Neural cell (in vitro differentiated cells): ENCODE measurements around the gene SCARB2. TPM values are rescaled to one million over a fixed set of nuclear protein-coding genes. Genes with fewer than 3 reads are reported as not detected.

Source experiments
- H2AFZ ChIP-seq: fragments of 200-600, 300-800 bp; sonication (generic), shearing (Covaris generic); 2 replicates; pipeline ENCODE4 v1.6.0; 2014; ENCODE audit warnings: low read depth, mild to moderate bottlenecking, antibody characterized with exemption, low read length, moderate library complexity
- H3F3A ChIP-seq: fragments of 200-600 bp; shearing (Covaris generic); 2 replicates; pipeline ENCODE4 v1.6.1; 2016; ENCODE audit warnings: mild to moderate bottlenecking, moderate library complexity, mixed read lengths, antibody characterized with exemption, low read length; ENCODE audit not compliant: insufficient read depth, poor library complexity, severe bottlenecking
- H3K27ac ChIP-seq: fragments of 200-600, 300-800 bp; sonication (generic), shearing (Covaris generic); 2 replicates; pipeline ENCODE4 v1.5.1; 2014; ENCODE audit warnings: mild to moderate bottlenecking, low read length, moderate library complexity
- H3K27me3 ChIP-seq: fragments of 300-800, 200-600 bp; sonication (generic), shearing (Covaris generic); 2 replicates; pipeline ENCODE4 v1.6.0; 2014; ENCODE audit warnings: mild to moderate bottlenecking, low read depth, low read length, moderate library complexity; ENCODE audit not compliant: insufficient read depth
- H3K36me3 ChIP-seq: fragments of 300-800, 200-600 bp; sonication (generic), shearing (Covaris generic); 2 replicates; pipeline ENCODE4 v1.5.1; 2014; ENCODE audit warnings: mild to moderate bottlenecking, antibody characterized with exemption, low read length, moderate library complexity; ENCODE audit not compliant: insufficient read depth
- H3K4me2 ChIP-seq: fragments of 300-800, 200-600 bp; sonication (generic), shearing (Covaris generic); 2 replicates; pipeline ENCODE4 v1.6.0; 2014; ENCODE audit warnings: mild to moderate bottlenecking, low read length
- H3K4me3 ChIP-seq: fragments of 300-800, 200-600 bp; sonication (generic), shearing (Covaris generic); 2 replicates; pipeline ENCODE4 v1.5.1; 2014; ENCODE audit warnings: mild to moderate bottlenecking, low read length, moderate library complexity
- H3K79me2 ChIP-seq: fragments of 200-600 bp; shearing (Covaris generic); replicated peaks from 2 replicates; pipeline ENCODE4 v1.6.0; 2014; ENCODE audit warnings: mild to moderate bottlenecking, low read length, moderate library complexity; ENCODE audit not compliant: insufficient read depth
- H3K9ac ChIP-seq: fragments of 300-800, 200-600 bp; sonication (generic), shearing (Covaris generic); 2 replicates; pipeline ENCODE4 v1.6.1; 2016; ENCODE audit warnings: mild to moderate bottlenecking, low read length, mixed read lengths
- H3K9me2 ChIP-seq: fragments of 200-600 bp; shearing (Covaris generic); 2 replicates; pipeline ENCODE4 v1.6.1; 2016; ENCODE audit warnings: mild to moderate bottlenecking, low read length, mixed read lengths; ENCODE audit not compliant: insufficient read depth
- H3K9me3 ChIP-seq: fragments of 200-600, 300-800 bp; sonication (generic), shearing (Covaris generic); 2 replicates; pipeline ENCODE4 v1.6.1; 2016; ENCODE audit warnings: mild to moderate bottlenecking, mixed run types, low read length, moderate library complexity, mixed read lengths
- H4K20me1 ChIP-seq: fragments of 200-600 bp; shearing (Covaris generic); 2 replicates; pipeline ENCODE4 v1.6.1; 2016; ENCODE audit warnings: mild to moderate bottlenecking, mixed run types; ENCODE audit not compliant: insufficient read depth
- EP300 ChIP-seq: fragments of 450-650 bp; conservative IDR thresholded peaks from 2 replicates; pipeline ENCODE4 v1.6.1; 2014; ENCODE audit warnings: antibody characterized with exemption, mild to moderate bottlenecking, moderate library complexity; ENCODE audit not compliant: poor library complexity, severe bottlenecking
- EZH2 ChIP-seq: fragments of 200-600, 300-800 bp; shearing (Covaris generic), sonication (generic); IDR thresholded peaks from 2 replicates; pipeline ENCODE4 v1.6.1; 2014; ENCODE audit warnings: antibody characterized with exemption, low read length, borderline replicate concordance, mild to moderate bottlenecking; ENCODE audit not compliant: insufficient read depth, poor library complexity, severe bottlenecking
- MXI1 ChIP-seq: fragments of 450-650 bp; conservative IDR thresholded peaks from 2 replicates; pipeline ENCODE4 v1.6.1; 2014; ENCODE audit warnings: antibody characterized with exemption, mild to moderate bottlenecking; ENCODE audit not compliant: poor library complexity, severe bottlenecking
- POLR2AphosphoS5 ChIP-seq: IDR thresholded peaks from 2 replicates; pipeline ENCODE4 v1.6.1; 2012
- RAD21 ChIP-seq: fragments of 450-650 bp; conservative IDR thresholded peaks from 2 replicates; pipeline ENCODE4 v1.6.1; 2014; ENCODE audit warnings: antibody characterized with exemption, mild to moderate bottlenecking, moderate library complexity
- REST ChIP-seq: IDR thresholded peaks from 2 replicates; pipeline ENCODE4 v1.6.1; 2012; ENCODE audit warnings: borderline replicate concordance
- SMC3 ChIP-seq: fragments of 450-650 bp; conservative IDR thresholded peaks from 2 replicates; pipeline ENCODE4 v1.6.1; 2014; ENCODE audit warnings: antibody characterized with exemption, mild to moderate bottlenecking, moderate library complexity; ENCODE audit not compliant: poor library complexity
- TAF1 ChIP-seq: IDR thresholded peaks from 2 replicates; pipeline ENCODE4 v1.6.1; 2012; ENCODE audit warnings: low read depth
- polyA plus RNA-seq: library from polyadenylated mRNA; depleted of rRNA; stranded (reverse); fragments of >200 nt; gene quantifications from 2 replicates; pipeline ENCODE4 v1.2.3, GENCODE V29; 2014
- TF ChIP-seq, protein P1 (sequence below): fragments of 450-650 bp; IDR thresholded peaks from 2 replicates; pipeline ENCODE4 v1.5.1; 2014; ENCODE audit warnings: antibody characterized with exemption, mild to moderate bottlenecking, moderate library complexity; ENCODE audit not compliant: poor library complexity, severe bottlenecking

The SCARB2 gene
- polyA plus RNA-seq, 1 donor from 2014 or later, result 256 TPM

DNA sequence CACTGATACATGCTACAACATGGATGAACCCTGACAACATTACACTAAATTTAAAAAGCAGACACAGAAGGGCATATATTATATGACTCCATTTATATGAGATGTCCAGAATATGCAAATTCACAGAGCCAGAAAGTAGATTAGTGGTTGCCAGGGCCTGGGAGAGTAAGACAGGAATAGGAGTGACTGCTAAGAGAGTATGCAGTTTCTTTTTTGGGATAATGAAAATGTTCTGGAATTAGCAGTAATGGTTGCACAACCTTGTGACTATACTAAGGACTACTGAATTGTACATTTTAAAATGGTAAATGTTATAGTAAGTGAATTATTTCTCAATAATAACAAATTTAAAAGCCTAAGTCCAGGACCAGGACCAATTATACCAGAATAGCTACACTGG lies 35.9 kb downstream of the SCARB2 start:
- no peak overlapping the region for H3K9ac ChIP-seq
- no peak overlapping the region for H3K4me2 ChIP-seq
- H3K9me3 ChIP-seq, result no peaks in the 10 kb centered on the region
- H3K79me2 ChIP-seq, result no peaks in the 10 kb centered on the region
- H3K27me3 ChIP-seq, result no peaks in the 10 kb centered on the region
- no peak overlapping the region for H3K4me3 ChIP-seq
- no peaks in the 10 kb centered on the region for H4K20me1 ChIP-seq
- TF ChIP-seq TAF1, result no peak
- no peak for TF ChIP-seq POLR2AphosphoS5
- no peak for TF ChIP-seq RAD21
- TF ChIP-seq REST, result no peak
- no peak for TF ChIP-seq EP300
- TF ChIP-seq, protein P1, sequence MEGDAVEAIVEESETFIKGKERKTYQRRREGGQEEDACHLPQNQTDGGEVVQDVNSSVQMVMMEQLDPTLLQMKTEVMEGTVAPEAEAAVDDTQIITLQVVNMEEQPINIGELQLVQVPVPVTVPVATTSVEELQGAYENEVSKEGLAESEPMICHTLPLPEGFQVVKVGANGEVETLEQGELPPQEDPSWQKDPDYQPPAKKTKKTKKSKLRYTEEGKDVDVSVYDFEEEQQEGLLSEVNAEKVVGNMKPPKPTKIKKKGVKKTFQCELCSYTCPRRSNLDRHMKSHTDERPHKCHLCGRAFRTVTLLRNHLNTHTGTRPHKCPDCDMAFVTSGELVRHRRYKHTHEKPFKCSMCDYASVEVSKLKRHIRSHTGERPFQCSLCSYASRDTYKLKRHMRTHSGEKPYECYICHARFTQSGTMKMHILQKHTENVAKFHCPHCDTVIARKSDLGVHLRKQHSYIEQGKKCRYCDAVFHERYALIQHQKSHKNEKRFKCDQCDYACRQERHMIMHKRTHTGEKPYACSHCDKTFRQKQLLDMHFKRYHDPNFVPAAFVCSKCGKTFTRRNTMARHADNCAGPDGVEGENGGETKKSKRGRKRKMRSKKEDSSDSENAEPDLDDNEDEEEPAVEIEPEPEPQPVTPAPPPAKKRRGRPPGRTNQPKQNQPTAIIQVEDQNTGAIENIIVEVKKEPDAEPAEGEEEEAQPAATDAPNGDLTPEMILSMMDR, result no peak
- no peak for TF ChIP-seq MXI1
- TF ChIP-seq SMC3, result no peak
- H3K9me2 ChIP-seq, result no peaks in the 10 kb centered on the region
- H3K36me3 ChIP-seq, result peaks cover 4% of the 10 kb centered on the region
- H3K27ac ChIP-seq, result no peak overlapping the region
- no peak overlapping the region for H2AFZ ChIP-seq
- no peaks in the 10 kb centered on the region for H3F3A ChIP-seq

DNA sequence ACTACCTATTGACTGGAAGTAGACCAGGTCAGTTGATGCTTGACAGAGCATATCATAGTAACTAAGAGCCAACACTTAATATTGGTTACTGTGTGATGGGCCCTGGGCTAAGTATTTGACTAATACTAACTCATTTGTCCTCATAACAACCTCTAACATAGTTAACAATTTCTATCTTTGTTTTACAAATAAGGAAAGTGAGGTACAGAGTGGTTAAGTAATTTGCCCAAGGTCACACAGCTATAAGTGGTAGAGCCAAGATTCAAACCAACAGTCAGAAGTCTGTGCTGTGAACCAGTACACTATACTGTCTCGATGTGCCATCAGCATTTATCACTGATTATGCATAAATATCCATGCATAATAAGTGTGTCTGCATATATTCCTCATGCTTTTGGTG lies 38.3 kb downstream of the SCARB2 start:
- Histone ChIP-seq H3F3A (no peaks in the 10 kb centered on the region), H3K4me3 (no peak overlapping the region), H3K9me2 (no peaks in the 10 kb centered on the region), H3K79me2 (no peaks in the 10 kb centered on the region), H3K27ac (no peak overlapping the region), H3K9ac (no peak overlapping the region), H3K27me3 (no peaks in the 10 kb centered on the region), H3K36me3 (peaks cover 4% of the 10 kb centered on the region), H3K9me3 (no peaks in the 10 kb centered on the region), H3K4me2 (no peak overlapping the region), H2AFZ (no peak overlapping the region), H4K20me1 (no peaks in the 10 kb centered on the region)
- TF ChIP-seq, protein P1, result no peak
- TF ChIP-seq POLR2AphosphoS5 (no peak), MXI1 (no peak), TAF1 (no peak), SMC3 (no peak), RAD21 (no peak), EP300 (no peak), REST (no peak), EZH2 (no peak)
